GM23338 (cell line): ENCODE measurements around the gene TNFRSF8. TPM values are rescaled to one million over a fixed set of nuclear protein-coding genes. Genes with fewer than 3 reads are reported as not detected.

Experiments
- ATAC-seq: fragments of 200-7000 bp; cut with Tn5 transposase; 3 replicates; pipeline ENCODE4 v1.9.1; 2020
- DNase-seq: peaks from one replicate; pipeline ENCODE4 v3.0.0-alpha.2; 2015; ENCODE audit warnings: low spot score
- H2AFZ ChIP-seq: fragments of 200-600 bp; sonication (generic); 2 replicates; pipeline ENCODE4 v1.8.0; 2016; ENCODE audit warnings: antibody characterized with exemption, mild to moderate bottlenecking, moderate library complexity
- H3F3A ChIP-seq: fragments of 200-600 bp; sonication (generic); replicated peaks from 2 replicates; pipeline ENCODE4 v1.8.0; 2017; ENCODE audit warnings: antibody characterized with exemption, mixed run types, low read depth
- H3K27ac ChIP-seq: fragments of 200-600 bp; sonication (generic); 2 replicates; pipeline ENCODE4 v1.6.1; 2016; ENCODE audit warnings: low read depth
- H3K27me3 ChIP-seq: fragments of 200-600 bp; sonication (generic); 2 replicates; pipeline ENCODE4 v1.8.0; 2016; ENCODE audit warnings: mild to moderate bottlenecking, mixed run types, moderate library complexity; ENCODE audit not compliant: insufficient read depth
- H3K36me3 ChIP-seq: fragments of 200-600 bp; sonication (generic); 2 replicates; pipeline ENCODE4 v1.8.0; 2016; ENCODE audit warnings: mild to moderate bottlenecking; ENCODE audit not compliant: insufficient read depth
- H3K4me1 ChIP-seq: fragments of 200-600 bp; sonication (generic); 2 replicates; pipeline ENCODE4 v1.8.0; 2016; ENCODE audit warnings: mild to moderate bottlenecking, moderate library complexity; ENCODE audit not compliant: insufficient read depth
- H3K4me2 ChIP-seq: fragments of 200-600 bp; sonication (generic); 2 replicates; pipeline ENCODE4 v1.7.1; 2017; ENCODE audit warnings: mixed run types
- H3K4me3 ChIP-seq: fragments of 200-600 bp; sonication (generic); 2 replicates; pipeline ENCODE4 v1.6.1; 2016; ENCODE audit warnings: mixed run types
- H3K79me2 ChIP-seq: fragments of 200-600 bp; sonication (generic); replicated peaks from 2 replicates; pipeline ENCODE4 v1.8.0; 2017; ENCODE audit warnings: mild to moderate bottlenecking; ENCODE audit not compliant: insufficient read depth
- H3K9me2 ChIP-seq: fragments of 200-600 bp; sonication (generic); 2 replicates; pipeline ENCODE4 v1.8.0; 2017; ENCODE audit not compliant: insufficient read depth
- H4K20me1 ChIP-seq: fragments of 200-600 bp; sonication (generic); replicated peaks from 2 replicates; pipeline ENCODE4 v1.8.0; 2017; ENCODE audit warnings: mild to moderate bottlenecking; ENCODE audit not compliant: insufficient read depth
- H3K27ac Mint-ChIP-seq: 2 replicates; pipeline ENCODE4 v1.8.0; 2020; ENCODE audit warnings: inconsistent platforms, mild to moderate bottlenecking, moderate library complexity, mixed read lengths
- H3K27me3 Mint-ChIP-seq: 3 replicates; pipeline ENCODE4 v1.8.0; 2022; ENCODE audit warnings: low read depth, mild to moderate bottlenecking, moderate library complexity, mixed read lengths, inconsistent platforms; ENCODE audit not compliant: insufficient read depth, poor library complexity
- H3K36me3 Mint-ChIP-seq: 3 replicates; pipeline ENCODE4 v1.8.0; 2021; ENCODE audit warnings: low read depth, mild to moderate bottlenecking, inconsistent platforms, moderate library complexity, mixed read lengths
- H3K4me1 Mint-ChIP-seq: 3 replicates; pipeline ENCODE4 v1.8.0; 2020; ENCODE audit warnings: mild to moderate bottlenecking, inconsistent platforms, mixed read lengths
- H3K4me3 Mint-ChIP-seq: 3 replicates; pipeline ENCODE4 v1.8.0; 2021; ENCODE audit warnings: moderate library complexity, mild to moderate bottlenecking, inconsistent platforms, mixed read lengths
- H3K9me3 Mint-ChIP-seq: 3 replicates; pipeline ENCODE4 v1.8.0; 2020; ENCODE audit warnings: moderate library complexity, mild to moderate bottlenecking, inconsistent platforms, mixed read lengths
- ETS1 ChIP-seq: IDR thresholded peaks from 2 replicates; pipeline ENCODE4 v1.6.1; 2016; ENCODE audit warnings: antibody characterized with exemption
- EZH2 ChIP-seq: fragments of 200-600 bp; sonication (generic); IDR thresholded peaks from one replicate; pipeline ENCODE4 v1.8.0; 2017; ENCODE audit warnings: antibody characterized with exemption, mild to moderate bottlenecking, low read depth; ENCODE audit not compliant: unreplicated experiment
- EZH2phosphoT487 ChIP-seq: fragments of 200-600 bp; sonication (generic); IDR thresholded peaks from one replicate; pipeline ENCODE4 v1.8.1; 2018; ENCODE audit warnings: antibody characterized with exemption; ENCODE audit not compliant: unreplicated experiment
- JUNB ChIP-seq: IDR thresholded peaks from one replicate; pipeline ENCODE4 v1.6.1; 2016; ENCODE audit warnings: antibody characterized with exemption; ENCODE audit not compliant: unreplicated experiment
- NANOG ChIP-seq: IDR thresholded peaks from 2 replicates; pipeline ENCODE4 v1.6.1; 2016; ENCODE audit warnings: antibody characterized with exemption, borderline replicate concordance
- POLR2AphosphoS5 ChIP-seq: IDR thresholded peaks from 2 replicates; pipeline ENCODE4 v1.6.1; 2016; ENCODE audit warnings: antibody characterized with exemption, low read depth
- REST ChIP-seq: IDR thresholded peaks from one replicate; pipeline ENCODE4 v1.6.1; 2018; ENCODE audit warnings: antibody characterized with exemption; ENCODE audit not compliant: unreplicated experiment
- STAT1 ChIP-seq: IDR thresholded peaks from one replicate; pipeline ENCODE4 v1.6.1; 2016; ENCODE audit warnings: antibody characterized with exemption; ENCODE audit not compliant: unreplicated experiment
- ZNF114 ChIP-seq: fragments of 250-450 bp; sonication (Bioruptor Pico); IDR thresholded peaks from 2 replicates; pipeline ENCODE4 v1.5.0; 2020; ENCODE audit warnings: mild to moderate bottlenecking, moderate library complexity
- polyA plus RNA-seq: library from polyadenylated mRNA; unstranded; fragments of >200 nt; fragmentation: Nextera tagmentation; extraction: Ambion mirVana; gene quantifications from 2 replicates; pipeline ENCODE4 v1.2.1, GENCODE V29; 2016
- total RNA-seq: library from RNA; depleted of rRNA; stranded (reverse); fragments of >200 nt; shearing (Covaris generic); gene quantifications from 2 replicates; pipeline ENCODE4 v1.2.3, GENCODE V29; 2014
- TF ChIP-seq, protein P1 (sequence below), 2 experiments: fragments of 200-600 bp in 1 of 2; sonication (generic) in 1 of 2; conservative IDR thresholded peaks; 2 replicates each; pipeline versions ENCODE4 v1.5.1 to v1.6.1; 2016 to 2017; ENCODE audit warnings: antibody characterized with exemption in 2 of 2, low read depth in 2 of 2, mild to moderate bottlenecking in 2 of 2, moderate library complexity in 1 of 2

TNFRSF8 gene
- total and polyA plus RNA-seq, 2 experiments from 2014 or later, result 11.7 to 28.2 TPM

- ATAC-seq (no peak), DNase-seq (no peak)
- Mint-ChIP-seq H3K27ac (no peak overlapping the region), H3K36me3 (peaks cover 4% of the 10 kb centered on the region; the same call in 1 of the 3 replicates), H3K4me1 (peaks cover 10% of the 10 kb centered on the region), H3K27me3 (peaks cover 23% of the 10 kb centered on the region), H3K9me3 (peaks cover 5% of the 10 kb centered on the region), H3K4me3 (no peak overlapping the region)
- no peak overlapping the region for H3K4me2 ChIP-seq
- H3K36me3 ChIP-seq, result no peaks in the 10 kb centered on the region
- H3F3A ChIP-seq, result no peaks in the 10 kb centered on the region
- H2AFZ ChIP-seq, result no peak overlapping the region
- H3K4me1 ChIP-seq, result peaks cover 7% of the 10 kb centered on the region
- no peak for TF ChIP-seq REST
- TF ChIP-seq JUNB, result no peak
- TF ChIP-seq NANOG, result no peak
- TF ChIP-seq EZH2, result no peak
- no peak for TF ChIP-seq ETS1
- TF ChIP-seq, protein P1, sequence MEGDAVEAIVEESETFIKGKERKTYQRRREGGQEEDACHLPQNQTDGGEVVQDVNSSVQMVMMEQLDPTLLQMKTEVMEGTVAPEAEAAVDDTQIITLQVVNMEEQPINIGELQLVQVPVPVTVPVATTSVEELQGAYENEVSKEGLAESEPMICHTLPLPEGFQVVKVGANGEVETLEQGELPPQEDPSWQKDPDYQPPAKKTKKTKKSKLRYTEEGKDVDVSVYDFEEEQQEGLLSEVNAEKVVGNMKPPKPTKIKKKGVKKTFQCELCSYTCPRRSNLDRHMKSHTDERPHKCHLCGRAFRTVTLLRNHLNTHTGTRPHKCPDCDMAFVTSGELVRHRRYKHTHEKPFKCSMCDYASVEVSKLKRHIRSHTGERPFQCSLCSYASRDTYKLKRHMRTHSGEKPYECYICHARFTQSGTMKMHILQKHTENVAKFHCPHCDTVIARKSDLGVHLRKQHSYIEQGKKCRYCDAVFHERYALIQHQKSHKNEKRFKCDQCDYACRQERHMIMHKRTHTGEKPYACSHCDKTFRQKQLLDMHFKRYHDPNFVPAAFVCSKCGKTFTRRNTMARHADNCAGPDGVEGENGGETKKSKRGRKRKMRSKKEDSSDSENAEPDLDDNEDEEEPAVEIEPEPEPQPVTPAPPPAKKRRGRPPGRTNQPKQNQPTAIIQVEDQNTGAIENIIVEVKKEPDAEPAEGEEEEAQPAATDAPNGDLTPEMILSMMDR (conservative IDR thresholded peaks at IDR 0.05; ENCODE audit: low read depth in 2 of 2), result no peak
- no peak for TF ChIP-seq STAT1
- TF ChIP-seq POLR2AphosphoS5, result no peak
- TF ChIP-seq EZH2phosphoT487, result no peak
- TF ChIP-seq ZNF114 (CRISPR knock-in tag), result no peak
- H3K4me3 ChIP-seq, result no peak overlapping the region
- peaks cover 21% of the 10 kb centered on the region for H3K27me3 ChIP-seq
- no peak overlapping the region for H3K27ac ChIP-seq
- no peaks in the 10 kb centered on the region for H4K20me1 ChIP-seq
- H3K79me2 ChIP-seq, result peaks cover 14% of the 10 kb centered on the region
- H3K9me2 ChIP-seq, result no peaks in the 10 kb centered on the region; the same call in 1 of the 2 replicates
These were observed 3.2 kb upstream of the TNFRSF8 start for GRCh38 chr1:12059722-12060464.
